HS-5 (cell line): ENCODE results near the gene NFATC2.

Source experiments
- DNase-seq: peaks from one replicate; pipeline ENCODE4 v3.0.0-alpha.2; 2012; ENCODE audit warnings: low read depth

The NFATC2 gene

DNA sequence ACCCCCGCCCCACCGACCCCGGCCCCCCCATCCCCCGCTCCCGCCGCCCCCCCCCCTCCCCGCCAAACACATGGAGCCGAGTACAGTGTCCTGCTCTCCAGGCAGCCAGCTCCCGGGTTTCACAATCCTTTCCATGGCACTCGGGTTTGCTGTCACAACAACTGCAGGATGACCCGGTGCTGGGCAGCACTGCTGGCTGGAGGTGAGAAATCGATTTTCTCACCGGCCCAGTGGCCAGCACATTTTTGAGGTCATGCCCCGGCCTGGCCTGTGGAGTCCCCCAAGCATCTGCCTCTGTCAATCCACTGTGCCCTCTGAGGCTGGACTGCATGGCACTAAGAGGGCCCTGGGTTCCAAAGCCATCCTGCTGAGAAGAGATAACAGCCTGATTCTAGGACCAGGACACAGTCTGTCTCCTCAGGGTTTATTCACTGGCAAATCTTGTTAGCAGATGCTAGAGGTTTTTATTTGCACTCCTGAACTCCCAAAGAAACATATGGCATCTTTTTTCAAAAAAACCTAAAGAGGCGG is 129.5 kb downstream of the NFATC2 start:
- DNase-seq: no peak

DNA sequence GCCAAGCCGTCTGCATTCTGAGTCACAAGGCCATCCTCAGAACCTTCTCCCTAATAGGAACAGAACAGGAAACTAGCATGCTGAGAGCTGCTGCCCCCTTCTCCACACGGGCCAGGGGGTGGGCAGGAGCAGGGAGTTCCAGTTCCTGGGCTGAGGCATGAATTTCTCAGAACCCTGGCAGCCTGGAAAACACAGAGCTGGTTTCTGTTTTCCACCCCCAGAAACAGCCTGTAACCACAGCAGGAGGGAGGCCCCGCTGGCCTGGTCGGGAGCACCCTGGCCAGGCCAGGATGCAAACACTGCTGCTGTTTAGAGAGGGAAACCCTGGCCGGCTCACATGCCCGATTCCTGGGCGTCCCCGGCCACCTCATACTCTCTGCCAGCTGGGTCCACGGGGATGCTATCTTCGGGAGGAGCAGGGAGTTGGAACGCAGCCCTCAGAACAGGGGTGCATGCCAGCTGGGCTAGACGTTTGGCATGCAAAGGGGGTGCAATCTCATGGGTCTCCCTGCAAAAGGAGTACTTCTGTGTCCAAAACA is 130.1 kb downstream of the NFATC2 start:
- DNase-seq: no peak

DNA sequence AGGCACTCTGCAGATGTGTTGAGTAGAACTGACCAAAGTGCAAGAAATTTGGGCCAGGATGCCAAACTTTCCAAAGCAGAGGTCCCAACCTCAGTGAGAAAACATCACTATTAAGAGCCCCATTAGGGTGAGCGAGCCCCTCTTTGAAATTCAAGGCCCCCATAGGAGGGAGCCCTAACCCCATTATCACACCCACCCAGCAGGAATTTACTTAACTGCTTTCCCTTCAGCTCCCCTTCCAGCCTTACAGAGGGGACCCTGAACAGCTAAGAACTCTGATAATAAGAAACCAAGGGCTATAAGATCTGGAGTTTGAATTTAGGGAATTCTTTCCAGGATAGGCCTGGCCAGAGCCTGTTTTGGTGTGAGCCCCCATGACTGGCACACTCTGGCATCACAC is 130.6 kb downstream of the NFATC2 start:
- DNase-seq: no peak

DNA sequence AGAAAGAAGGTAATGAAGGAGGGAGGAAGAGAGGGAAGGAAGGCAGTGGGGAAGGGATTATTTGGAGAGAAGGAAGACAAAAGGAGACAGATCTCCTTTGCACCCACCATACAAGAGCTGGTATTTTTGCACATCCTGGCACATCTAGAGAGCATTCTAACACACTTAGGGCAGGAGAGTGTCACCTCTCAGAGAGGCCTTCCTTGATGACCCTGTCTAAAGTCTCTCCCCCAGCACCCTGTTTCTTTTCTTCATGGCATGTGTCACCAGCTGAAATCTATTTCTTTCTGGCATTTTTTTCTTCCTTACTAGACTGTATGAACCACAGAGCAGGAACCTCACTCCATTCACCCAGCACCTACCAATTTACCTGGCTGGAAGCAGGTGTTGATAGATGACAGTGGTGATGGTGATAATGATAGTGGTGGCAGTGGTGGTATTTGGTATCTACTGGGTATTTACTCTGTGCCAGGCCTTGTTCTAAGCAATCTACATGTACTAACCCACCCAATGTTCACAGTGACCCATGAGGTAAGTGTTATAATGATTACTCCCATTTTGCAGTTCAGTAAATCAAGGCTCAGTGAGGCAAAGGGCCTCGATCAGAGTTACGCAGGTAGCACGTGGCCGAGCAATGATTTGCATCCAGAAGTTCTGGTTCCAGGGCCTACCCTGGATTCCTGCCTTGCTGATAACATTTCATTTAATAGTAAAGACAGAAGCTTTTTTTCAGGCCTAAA is 131.8 kb downstream of the NFATC2 start:
- DNase-seq: no peak

DNA sequence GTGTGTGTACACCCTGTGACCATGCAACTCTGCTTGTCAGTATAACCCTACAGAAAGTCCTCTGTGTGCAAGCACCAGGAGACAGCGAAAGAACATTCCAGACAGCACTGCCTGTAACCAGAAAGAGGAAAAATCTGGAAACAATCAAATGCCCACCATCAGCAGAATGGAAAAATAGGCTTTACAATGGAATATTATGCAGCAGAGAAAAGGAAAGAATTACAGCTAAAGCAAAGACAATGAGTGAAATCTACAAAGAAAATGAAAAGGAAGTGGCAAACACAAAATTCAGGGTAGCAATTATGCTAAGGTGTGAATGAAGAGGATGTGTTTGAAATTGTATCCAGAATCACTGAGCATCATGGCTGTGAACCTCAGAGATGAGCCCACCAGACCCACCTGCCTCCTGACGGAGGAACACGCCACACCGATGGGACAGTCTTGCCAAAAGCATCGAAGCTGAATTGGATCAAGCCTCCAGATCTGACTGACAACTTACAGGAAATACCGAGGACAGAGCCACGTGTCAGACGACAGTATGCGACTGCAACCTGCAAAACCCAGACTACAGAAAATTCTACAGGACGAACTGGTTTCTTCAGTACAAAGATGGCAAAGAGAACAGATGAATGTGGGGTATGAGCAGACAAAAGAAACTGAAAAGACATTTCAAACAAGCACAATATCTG is 133.2 kb downstream of the NFATC2 start:
- DNase-seq: no peak

DNA sequence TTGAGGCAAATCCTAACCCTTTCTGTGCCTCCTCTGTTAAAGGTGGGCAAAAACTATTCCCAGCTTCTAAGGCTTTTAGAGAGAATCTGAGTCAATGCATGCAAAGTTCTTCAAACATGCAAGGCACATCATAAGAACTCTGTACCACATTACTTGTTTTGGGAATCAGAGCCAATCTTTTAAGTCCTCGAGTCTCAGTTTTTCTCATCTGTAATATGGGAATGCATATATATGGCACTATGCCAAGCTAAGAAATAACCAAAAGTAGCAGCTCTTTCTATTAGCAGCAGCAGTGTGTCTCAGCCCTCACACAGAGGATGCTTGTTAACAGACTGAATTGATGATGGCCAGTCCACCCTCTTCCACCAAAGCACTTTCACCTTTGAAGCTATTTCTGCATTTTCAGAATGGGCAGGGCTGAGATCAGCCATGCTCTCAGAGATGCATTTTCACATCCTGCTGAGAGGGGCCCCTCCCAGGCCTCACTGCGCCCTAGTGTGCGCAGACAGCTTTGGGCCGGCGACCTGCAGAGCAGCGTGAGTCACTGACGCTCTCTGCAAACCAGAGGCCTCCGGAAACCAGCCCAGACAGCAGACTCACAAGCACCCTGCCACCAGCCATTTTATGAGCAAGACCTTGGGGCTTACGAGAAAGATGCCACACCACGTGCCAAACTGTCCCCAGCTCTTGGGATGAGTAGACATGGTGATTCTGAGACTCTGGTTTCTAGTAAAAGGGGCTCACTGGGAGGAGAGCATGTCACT is 138.0 kb downstream of the NFATC2 start:
- no peak for DNase-seq

DNA sequence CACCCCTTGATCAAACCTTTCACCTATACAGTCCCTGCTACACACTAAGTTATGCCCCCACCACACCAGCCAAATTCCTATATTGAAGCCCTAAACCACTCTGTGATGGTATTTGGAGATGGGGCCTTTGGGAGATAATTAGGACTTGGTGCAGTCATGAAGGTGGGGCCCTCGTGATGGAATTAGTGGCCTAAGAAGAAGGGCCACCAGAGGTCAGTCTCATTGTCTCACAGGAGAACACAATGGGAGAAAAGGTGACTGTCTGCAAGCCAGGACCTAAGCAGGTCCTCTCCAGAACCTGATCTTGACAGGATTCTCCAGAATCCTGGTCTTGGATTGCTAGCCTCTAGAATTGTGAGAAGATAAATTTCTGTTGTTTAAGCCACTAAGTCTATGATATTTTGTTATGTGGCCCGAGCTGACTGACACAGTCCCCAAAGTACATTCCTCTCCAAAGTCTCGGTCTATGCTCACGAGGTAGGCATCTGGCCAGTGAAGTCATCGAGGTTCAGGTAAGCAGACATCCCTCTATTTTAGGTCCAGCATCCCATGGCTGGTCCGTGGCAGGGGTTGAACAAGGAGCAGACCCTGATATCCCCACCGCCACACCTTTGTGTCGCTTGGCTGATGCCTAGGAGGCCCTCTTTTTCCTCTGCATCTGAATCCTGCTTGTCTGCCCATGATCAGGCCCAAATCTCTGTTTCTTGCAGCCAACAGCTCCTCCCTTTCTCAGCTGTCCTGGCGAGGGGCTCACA is 138.9 kb downstream of the NFATC2 start:
- no peak for DNase-seq

DNA sequence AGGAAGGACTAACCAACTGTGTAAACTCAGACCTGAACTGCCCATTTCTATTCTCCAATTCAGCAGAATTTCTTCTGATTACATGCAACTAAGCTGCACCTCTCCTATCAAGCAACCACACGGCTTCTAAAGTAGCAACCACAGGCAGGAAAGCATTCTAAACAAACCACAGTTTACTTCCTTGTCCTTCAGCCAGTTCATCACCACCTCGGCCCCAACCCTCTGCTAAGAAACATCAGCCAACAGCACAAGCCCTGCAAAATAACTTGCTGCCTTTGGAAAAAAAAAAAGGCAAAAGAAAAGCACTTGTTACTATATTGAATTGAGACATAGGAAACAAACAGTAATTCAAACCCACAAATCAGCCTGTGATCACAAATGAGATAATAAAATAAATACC is 140.3 kb downstream of the NFATC2 start:
- DNase-seq: no peak

DNA sequence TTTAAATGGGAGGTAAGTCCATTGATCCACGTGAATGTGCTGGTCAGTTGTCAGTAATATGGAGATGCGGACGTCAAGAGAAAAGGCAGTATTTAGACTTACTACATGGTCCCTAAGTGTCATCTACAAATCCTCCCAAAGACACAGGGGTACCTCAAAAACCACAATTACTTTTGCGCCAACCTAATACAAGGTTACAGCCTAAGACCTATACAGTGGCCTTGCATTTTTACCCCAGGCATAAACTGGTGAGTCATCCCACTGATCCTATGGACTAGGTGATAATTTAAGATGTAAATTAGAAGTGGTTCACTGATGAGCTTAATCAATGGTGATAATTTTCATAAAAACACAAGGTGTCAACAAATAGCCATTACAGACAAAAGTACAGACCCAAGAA is 141.0 kb downstream of the NFATC2 start:
- no peak for DNase-seq

DNA sequence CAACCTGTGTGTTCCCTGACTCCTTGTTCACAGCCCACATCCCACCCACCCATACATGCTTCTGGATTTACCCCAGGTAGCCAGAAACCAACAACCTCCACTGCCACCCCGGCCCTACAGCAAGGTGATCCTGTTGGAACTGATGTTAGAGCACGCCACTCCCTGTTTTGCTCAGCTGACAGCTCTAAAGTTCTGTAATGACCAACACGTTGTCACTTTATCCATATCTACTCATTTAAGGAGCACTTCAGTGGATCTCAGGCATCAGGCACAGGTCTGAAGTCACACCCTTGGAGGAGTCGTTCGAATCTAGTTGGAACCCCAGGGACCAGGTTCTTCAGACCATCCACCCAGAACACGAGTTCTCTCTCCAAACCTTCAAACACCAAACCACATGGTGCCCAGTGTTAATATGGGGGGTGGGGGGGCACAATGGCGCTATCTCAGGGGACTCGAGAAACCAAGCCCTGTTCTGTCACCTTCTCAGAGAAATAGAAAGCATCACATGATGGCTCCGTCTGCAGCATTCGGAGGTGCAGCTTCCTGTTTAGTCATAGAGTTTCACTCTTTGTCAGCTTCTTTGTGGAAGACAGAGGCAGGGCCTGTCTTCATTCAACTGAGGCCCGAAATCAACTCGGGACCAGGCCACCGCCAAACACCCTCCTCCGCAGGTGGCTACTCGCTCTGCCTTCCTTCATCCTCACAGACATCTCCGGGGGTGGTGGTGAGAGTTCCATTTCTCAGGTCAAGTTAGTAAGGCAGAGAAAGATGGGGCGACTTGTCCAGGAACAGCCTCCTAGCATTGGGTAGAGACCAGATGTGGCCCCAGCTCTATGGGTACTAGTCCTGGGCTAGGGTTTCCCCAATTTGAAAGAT is 142.2 kb downstream of the NFATC2 start:
- DNase-seq: no peak

DNA sequence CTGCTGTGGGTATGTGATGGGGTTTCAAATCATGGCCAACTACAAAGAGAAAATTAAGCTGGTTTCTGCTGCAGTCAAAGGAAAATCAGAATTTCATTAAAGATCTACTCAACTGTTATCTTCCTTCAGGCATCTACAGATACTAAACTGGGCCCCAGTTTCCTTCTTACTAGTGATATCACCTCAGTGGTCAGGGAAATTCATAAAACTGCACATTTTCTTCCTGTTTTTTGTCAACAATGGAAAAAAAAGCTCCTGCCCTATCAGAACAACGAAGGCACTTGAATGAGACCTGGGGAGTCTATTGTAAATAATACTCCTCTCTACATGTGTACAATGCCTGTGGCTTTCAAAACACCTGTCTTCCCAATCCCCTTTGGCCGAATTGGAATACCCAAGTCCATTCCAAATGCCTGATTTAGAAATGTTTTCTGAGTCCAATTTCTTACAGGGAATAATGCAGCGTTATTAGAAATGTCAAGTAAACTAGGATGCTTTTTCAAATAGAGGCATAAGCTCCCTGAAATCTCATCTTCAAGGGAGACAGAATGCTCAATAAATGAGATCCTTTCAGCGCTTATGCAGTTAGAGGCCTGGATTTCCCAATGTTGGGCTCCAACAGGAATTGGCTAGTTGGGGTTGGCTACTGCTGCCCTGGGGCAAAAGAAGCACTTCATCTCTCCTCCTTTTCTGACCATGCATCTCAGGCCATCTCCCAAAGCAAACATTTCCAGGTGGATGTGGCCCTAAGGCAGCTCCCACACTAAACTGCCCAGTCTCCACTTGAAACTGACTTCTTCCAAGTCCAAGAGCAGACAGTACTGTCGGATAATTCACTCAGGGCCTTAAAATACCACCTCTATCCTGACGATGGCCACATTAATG is 143.3 kb downstream of the NFATC2 start:
- no peak for DNase-seq

DNA sequence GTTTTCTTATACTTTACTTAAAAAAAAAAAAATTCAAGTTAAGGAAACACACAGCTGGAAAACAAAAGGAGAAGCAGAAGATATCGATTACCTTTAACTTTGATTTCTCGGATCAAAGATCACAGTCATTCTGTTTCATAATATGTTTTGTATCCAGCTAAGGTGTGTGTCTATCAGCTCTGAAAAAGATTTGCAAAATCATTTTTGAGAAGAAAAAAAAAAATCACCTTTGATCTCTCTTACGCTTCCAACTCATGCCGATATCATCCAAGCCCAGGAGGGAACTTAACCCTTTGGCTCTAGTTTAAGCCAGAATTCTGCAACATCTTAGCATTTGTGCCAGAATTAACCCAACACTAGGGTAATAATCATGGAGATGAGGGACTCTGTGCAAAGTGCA is 144.0 kb downstream of the NFATC2 start:
- DNase-seq: no peak

DNA sequence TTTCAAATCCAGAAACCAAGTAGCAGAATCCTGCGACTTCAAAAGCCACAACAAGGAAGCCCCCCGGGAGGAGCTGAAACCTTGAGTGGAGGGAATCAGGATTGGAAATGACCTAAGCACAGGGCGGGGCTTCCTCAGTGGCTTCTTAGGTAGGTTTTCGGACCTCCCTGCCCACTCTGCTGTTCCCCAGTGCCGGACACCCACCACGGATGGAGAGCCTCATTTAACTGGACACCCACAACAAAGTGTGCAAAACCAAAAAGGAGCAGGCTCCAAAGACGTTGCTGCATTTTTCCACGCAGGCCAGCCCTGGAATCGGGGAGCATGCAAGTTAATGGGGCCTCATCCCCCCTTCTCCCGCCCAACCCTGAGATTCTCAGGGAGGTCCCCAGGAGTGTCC is 144.4 kb downstream of the NFATC2 start:
- no peak for DNase-seq

DNA sequence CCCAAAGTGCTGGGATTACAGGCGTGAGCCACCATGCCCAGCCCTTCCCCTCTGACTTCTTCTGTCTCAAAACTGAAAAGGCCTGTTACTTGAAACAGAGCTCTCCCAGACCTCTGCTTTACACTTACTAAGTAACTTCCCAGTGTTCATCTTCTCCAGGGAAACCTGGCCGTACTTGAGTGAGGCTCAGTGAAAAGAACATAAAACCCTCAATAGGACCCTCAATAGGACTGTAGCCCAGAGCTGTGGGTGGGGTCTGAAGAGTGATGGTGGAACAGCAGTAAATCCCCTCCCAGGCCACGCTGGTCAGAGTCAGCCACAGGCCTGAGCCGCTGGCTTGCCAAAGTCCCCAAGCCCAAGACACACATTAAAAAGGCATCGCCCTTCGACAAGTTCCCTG is 145.4 kb downstream of the NFATC2 start:
- DNase-seq: no peak

DNA sequence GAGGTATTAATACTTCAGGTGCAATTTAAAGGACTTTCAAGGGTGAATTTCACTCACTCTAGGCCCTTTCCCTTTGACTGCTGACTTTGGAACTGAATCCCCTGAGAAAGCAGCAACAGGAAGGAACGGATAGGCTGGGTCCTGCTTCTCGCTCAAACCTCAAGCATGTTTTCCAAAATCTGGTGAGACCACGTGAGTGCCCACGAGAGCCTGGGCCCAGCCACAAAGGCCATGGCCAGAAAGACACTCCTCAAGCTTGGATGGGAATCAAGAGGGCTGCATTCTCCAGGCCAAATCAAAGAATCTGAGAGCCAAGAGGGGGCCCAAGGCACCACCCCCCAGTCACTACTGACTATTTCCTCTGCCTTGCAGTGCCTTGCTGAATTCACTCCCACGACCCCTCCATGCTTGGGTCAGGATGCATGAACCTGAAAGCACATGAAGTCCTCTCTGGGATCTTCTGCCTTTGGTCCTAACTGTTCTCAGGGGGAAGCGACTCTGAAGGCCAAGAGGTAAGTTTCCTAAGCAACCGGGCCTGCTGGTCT is 146.1 kb downstream of the NFATC2 start:
- no peak for DNase-seq

DNA sequence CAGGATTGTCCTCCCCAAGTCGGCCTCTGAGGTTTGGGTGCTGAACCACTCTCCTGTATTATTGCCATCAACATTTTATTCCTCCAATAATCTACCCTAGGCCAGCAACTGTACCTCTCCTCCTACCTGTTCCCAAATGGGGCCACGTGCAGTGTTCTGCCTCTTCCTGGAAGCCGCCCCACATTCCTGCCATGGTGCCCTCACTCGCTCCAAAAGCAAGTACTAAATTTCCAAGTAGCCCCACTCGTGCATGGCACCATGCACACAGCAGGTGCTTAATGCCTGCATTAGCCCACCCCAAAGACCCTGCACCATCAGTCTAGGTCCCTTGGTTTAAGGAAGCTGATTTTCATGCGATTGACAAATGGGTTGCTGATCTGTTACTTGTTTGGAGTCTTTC is 147.8 kb downstream of the NFATC2 start:
- no peak for DNase-seq

DNA sequence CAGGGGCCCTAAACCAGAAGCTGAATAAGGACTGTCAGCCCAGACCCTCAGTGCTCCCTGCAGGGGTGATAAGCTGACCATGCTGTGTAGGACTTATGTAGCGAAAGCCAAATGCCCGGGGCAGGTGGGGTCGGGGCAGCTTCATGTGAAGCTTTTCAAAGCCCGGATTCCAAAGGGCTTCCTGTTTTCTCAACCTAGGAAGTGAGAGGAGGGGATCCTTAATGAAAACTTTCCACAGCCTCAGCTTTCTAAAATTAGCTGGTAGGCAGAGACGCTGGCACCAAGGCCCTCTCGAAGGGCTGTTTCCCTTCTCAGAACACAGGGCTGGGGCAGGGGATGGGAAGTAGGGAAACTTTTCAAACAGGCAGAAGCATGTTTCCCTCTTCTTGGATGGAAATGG is 148.9 kb downstream of the NFATC2 start:
- DNase-seq: no peak

DNA sequence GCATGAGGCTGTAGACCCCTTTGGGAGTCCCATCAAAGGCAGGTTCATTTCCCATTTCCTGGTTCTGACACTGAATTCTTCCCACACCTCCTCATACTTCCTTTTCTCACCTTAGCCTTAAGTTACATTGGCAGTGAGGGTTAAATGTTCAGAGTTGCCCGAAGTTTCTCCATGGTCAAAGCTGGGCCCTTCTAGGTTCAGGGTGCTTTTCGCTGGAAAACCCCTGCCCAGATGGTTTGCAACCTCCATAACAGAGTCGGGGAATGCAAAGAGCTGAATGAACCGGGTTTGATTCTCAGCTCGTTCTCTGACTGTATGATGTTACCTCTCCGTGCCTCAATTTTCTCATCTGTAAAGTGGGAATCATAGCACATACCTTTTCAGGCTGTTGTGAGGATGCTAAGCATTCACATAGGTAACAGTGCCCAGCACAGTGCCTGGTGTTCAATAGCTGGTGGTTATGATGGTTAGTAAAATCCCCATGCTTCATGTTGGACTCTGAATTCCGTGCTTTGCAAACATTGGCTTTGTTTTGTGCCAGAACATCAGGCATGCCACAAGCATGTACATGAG is 149.8 kb downstream of the NFATC2 start:
- no peak for DNase-seq

DNA sequence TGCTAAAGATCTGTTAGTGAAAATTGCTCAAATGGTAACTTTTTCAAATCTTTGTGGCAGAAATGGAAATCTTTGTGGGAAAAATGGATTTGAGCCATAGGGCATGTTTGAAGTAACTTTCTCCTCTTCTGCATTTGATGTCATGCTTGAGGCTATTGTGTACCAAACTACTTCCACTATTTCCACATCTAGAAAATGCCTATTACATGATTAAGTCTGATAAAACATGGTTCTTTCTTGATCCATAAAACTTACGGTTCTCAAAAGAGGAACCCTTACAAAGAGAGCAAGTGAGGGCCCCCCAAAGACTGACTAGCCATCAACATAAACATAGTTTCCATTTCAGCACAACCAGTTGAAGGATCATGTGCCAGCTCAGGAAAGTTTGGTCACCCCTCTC is 150.6 kb downstream of the NFATC2 start:
- no peak for DNase-seq
